ENCODE measurements around the gene SSX4.
"Not testable (repeated sequence)": the region's sequence is repeated elsewhere in the genome, so short reads cannot be mapped to it uniquely, and the experiment has no call there.

Gene SSX4, protein sequence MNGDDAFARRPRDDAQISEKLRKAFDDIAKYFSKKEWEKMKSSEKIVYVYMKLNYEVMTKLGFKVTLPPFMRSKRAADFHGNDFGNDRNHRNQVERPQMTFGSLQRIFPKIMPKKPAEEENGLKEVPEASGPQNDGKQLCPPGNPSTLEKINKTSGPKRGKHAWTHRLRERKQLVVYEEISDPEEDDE

DNA sequence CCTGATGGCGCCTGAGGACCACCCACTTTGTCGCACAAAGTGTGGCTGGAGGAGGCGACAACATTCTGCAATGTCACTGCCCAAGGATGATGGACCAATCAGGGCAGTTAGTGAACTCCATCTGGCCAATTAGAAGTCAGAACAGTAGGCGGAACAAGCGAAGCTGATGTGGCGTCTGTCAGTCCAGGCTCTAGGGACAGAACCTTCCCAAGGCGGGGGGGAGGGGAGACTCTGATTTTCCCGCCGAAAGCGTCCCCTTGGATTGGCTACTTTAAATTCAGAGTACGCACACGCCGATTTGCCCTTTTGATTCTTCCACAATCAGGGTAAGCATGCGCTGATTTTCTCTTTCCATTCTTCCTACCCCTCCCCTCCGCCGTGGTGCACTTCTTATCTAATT, at the start of gene SSX4:
Gene SSX4, plus strand, starts transcription at position 301 of the 400 bp plus-strand sequence. CDS start 515 bp downstream, outside the sequence.
- not testable (repeated sequence) for DNase-seq (ENCODE audit: low spot score)

DNA sequence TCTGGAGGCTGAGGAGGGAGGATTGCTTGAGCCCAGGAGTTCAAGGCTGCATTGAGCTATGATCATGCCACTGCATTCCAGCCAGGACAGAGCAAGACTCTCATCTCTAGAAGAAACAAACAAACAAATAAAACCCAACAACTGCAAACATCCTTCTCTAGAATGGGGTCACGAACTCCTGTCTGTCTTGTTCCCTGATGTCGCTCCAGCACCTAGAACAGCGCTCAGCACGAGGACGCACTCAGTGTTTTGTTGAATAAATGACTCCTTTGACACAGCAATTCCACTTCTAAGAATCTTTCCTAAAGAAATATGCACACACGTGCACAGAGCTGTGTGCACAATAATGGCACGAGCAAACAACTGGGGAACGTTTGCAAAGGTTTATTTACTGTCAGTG, 37.3 kb upstream of the SSX4 start:
- not testable (repeated sequence) for DNase-seq (ENCODE audit: low spot score)

DNA sequence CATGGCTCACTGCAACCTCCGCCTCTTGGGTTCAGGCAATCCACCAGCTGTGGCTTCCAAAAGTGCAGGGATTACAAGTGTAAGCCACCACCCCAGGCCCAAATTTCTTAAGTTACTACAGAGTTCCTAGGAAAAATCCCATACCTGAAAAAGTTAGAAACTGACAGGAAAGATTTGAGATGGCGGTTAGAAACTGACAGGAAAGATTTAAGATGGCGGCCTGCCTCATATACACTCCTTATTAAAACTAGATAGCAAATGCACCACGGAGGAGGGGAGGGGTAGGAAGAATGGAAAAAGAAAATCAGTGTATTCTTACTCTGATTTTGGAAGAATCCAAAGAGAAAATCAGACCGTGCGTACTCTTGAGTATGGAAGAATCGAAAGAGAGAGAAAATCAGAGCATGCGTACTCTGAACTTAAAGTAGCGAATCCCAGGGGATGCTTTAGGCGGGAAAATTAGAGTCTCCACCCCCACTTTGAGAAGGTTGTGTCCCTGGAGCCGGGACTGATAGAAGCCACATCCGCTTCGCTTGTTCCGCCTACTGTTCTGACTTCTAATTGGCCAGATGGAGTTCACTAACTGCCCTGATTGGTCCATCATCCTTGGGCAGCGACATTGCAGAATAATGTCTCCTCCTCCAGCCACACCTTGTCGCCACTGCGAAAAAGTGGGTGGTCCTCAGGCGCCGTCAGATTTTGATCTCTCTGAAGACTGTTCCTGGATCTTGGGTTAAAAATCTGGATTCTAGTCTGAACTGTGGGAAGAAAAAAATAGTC, 26.8 kb upstream of the SSX4 start, which contains the start of gene SSX3:
Gene SSX3, minus strand, starts transcription at position 389 of the 780 bp plus-strand sequence. CDS start 1,454 bp downstream, outside the sequence.
- DNase-seq (ENCODE audit: low spot score) = not testable (repeated sequence)

DNA sequence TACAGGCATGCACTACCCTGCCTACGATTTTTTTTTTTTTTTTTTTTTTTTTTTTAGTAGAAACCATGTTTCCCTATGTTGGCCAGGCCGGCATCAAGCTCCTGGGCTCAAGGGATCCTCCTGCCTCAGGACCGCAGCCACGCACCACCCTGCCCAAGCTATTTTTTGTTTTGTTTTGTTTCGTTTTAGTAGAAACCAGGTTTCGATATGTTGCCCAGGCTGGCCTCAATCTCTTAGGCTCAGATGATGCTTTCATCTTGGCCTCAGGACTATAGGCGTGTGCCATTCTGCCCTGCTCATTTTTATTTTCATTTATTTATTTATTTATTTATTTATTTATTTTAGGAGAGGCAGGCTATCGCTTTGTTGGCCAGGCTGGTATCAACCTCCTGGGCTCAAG, 25.7 kb upstream of the SSX4 start:
- DNase-seq (ENCODE audit: low spot score) = no peak

DNA sequence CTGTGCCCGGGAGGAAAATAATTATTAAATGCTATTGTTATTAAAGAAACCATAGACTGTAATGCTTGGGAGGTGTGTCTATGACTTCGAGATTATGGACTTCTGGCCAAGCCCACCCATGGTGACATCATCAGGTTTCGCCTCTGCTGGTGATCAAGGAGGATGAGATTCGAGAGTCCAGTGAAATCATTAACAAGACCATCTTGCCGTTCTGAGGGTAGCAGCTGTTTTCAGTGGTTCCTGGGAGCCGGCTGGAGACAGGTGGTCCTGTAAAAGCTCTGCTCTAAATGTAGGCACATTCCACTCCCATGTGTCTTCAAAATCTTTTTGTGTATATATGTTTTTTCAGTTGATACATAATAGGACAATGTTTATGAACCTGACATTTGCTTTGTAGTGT, 24.1 kb upstream of the SSX4 start:
- not testable (repeated sequence) for DNase-seq (ENCODE audit: low spot score)

DNA sequence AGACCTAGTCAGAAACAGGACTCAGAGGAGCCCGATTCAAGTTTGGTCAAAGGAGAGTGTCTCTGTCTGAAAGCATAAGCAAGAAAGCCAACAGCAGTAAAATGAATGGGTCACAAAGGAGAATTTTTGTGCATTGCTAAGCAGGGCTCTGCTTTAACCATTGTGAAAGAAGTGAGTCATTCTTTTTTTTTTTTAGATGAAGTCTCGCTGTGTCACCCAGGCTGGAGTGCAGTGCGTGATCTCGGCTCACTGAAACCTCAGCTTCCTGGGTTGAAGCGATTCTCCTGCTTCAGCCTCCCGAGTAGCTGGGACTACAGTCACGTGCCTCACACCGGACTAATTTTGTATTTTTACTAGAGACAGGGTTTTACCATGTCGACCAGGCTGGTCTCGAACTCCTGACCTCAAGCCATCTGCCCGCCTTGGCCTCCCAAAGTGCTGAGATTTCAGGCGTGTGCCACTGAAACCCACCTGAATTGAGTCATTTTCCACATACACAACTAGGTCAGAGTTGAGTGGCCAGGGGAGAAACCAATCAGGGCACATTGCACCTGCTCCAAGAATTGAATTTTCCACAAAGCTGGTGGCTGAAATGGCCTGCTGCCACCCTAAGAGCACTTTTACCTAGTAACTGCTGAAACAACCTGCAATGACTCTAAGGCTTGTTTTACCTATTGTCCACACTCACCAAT, 15.5 kb upstream of the SSX4 start:
- not testable (repeated sequence) for DNase-seq (ENCODE audit: low spot score)

DNA sequence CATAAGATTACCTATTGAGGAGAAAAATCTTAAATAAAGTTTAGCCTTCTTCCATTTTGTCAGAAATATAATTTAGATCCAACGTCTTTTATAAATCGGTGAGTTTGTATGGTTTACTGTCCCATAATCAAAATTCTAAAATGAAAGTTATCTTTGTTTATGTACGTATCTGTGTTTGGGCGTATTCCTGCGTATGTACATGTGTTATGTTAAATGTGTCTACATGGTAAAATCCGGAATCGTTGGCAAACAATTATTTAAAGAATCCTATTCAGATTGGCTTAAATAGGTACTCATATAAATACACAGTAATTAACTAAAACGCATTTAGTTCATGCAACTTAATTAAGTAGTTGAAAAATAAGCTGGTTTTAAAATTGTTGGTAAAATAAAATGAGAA, 12.9 kb upstream of the SSX4 start:
- DNase-seq (ENCODE audit: low spot score) = not testable (repeated sequence)

DNA sequence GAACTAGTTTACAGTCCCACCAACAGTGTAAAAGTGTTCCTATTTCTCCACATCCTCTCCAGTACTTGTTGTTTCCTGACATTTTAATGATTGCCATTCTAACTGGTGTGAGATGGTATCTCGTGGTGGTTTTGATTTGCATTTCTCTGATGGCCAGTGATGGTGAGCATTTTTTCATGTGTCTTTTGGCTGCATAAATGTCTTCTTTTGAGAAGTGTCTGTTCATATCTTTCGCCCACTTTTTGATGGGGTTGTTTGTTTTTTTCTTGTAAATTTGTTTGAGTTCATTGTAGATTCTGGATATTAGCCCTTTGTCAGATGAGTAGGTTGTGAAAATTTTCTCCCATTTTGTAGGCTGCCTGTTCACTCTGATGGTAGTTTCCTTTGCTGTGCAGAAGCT, 13.6 kb downstream of the SSX4 start:
- not testable (repeated sequence) for DNase-seq (ENCODE audit: low spot score)

DNA sequence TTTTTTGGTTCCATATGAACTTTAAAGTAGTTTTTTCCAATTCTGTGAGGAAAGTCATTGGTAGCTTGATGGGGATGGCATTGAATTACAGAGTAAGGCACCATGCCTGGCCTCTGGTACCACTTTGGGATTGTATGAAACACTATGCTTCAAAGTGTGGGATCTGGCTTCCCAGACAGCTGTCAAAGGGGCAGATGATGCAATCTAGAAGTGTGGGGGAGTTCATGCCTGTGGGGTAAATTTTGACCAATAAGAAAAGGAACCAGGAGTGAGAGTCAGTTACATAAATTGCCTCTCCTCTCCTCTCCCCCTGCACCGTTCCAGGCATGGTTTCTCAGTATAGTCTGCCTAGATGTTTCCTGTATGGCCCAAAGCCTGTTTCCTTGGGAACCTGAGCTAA, 14.5 kb downstream of the SSX4 start:
- not testable (repeated sequence) for DNase-seq (ENCODE audit: low spot score)

DNA sequence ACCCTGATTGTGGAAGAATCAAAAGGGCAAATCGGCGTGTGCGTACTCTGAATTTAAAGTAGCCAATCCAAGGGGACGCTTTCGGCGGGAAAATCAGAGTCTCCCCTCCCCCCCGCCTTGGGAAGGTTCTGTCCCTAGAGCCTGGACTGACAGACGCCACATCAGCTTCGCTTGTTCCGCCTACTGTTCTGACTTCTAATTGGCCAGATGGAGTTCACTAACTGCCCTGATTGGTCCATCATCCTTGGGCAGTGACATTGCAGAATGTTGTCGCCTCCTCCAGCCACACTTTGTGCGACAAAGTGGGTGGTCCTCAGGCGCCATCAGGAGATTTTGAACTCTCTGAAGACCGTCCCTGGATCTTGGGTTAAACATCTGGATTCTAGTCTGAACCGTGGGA, 28.5 kb downstream of the SSX4 start, which contains the start of gene SSX4B:
Gene SSX4B, minus strand, starts transcription at position 101 of the 400 bp plus-strand sequence. CDS start 588 bp downstream, outside the sequence.
- not testable (repeated sequence) for DNase-seq (ENCODE audit: low spot score)

DNA sequence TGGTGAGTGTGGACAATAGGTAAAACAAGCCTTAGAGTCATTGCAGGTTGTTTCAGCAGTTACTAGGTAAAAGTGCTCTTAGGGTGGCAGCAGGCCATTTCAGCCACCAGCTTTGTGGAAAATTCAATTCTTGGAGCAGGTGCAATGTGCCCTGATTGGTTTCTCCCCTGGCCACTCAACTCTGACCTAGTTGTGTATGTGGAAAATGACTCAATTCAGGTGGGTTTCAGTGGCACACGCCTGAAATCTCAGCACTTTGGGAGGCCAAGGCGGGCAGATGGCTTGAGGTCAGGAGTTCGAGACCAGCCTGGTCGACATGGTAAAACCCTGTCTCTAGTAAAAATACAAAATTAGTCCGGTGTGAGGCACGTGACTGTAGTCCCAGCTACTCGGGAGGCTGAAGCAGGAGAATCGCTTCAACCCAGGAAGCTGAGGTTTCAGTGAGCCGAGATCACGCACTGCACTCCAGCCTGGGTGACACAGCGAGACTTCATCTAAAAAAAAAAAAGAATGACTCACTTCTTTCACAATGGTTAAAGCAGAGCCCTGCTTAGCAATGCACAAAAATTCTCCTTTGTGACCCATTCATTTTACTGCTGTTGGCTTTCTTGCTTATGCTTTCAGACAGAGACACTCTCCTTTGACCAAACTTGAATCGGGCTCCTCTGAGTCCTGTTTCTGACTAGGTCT, 43.8 kb downstream of the SSX4 start:
- not testable (repeated sequence) for DNase-seq (ENCODE audit: low spot score)

DNA sequence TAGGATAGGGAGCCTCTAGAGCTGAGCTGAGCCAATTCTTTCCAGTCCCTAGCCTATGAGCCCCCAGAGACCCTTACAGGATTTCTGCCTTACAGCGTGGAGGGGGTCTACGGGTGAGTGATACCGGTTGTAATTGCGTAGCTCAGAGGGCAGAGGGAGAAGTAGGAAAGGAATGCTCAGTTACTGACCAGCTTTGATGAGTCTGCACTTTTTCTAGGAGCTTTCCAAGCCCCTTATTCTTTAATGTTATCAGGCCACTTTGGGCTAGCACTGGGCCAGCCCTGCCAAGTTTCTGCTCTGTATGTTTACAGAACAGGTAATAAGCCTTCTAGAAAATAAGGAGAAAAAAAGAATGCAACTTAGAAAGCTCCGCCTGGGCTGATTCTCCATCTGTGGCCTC, 46.3 kb downstream of the SSX4 start:
- DNase-seq (ENCODE audit: low spot score) = not testable (repeated sequence)

DNA sequence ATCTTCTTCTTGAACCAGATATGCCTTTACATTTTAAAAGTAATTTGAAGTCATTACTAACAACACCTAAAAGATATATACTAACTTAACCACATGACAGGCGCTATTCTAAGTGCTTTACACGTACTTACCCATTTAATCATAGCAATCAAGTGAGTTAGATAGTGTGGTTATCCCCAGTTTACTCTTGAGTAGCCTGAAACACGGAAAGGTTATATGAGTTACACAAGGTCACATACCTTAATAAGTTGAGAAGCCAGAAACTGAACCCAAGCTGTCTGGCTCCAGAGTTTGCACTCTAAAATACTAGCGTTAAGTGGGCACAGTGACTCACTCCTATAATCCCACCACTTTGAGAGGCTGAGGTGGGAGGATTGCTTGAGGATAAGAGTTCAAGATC, 46.8 kb downstream of the SSX4 start:
- not testable (repeated sequence) for DNase-seq (ENCODE audit: low spot score)

DNA sequence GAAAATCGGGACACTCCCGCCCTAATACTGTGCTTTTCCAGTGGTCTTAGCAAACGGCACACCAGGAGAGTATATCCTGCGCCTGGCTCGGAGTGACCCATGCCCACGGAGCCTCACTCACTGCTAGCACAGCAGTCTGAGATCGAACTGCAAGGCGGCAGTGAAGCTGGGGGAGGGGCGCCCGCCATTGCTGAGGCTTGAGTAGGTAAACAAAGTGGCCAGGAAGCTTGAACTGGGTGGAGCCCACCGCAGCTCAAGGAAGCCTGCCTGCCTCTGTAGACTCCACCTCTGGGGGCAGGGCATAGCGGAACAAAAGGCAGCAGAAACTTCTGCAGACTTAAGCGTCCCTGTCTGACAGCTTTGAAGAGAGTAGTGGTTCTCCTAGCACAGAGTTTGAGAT, 50.4 kb downstream of the SSX4 start:
- DNase-seq (ENCODE audit: low spot score) = peak; percentile 1
